ENCODE data around the gene AOC3. TPM values are rescaled to one million over a fixed set of nuclear protein-coding genes. Genes with fewer than 3 reads are reported as not detected.

Gene AOC3
- total RNA-seq, 1 experiment from 2014 or later: 2.8 TPM

DNA sequence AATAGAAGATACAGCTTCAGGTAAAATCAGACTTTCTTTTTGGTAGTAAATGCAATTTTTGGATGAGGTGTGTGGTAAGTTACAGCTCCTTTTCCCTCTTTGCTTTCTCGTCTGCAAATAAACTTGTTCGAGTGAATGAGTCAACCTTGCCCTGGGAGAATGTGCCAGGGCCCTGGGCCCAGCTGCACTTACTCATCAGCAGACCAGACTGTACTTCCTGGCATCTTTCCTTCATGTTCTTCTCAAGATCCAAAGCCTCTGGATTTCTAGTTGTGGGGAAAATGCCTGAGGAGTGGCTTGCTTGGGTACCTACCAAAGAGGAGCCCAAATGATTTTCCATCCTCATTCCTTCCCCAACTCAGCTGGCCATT, 44.2 kb downstream of the AOC3 start:
- WGBS (ENCODE audit: extremely low coverage, insufficient read length, low lambda C conversion rate): no CpG with 5 or more reads among the region's 2 CpGs
- Mint-ChIP-seq H3K27ac (no peak overlapping the region; a peak in 1 of 7 replicates), H3K4me3 (no peak overlapping the region), H3K36me3 (ENCODE audit: insufficient read depth in 1 of 3, low read depth in 3 of 3) (no peaks in the 10 kb centered on the region), H3K9me3 (peaks cover 0 to 2% of the 10 kb centered on the region in 2 experiments; a peak in 1 of 5 replicates), H3K27me3 (ENCODE audit: low read depth) (peaks cover 6% of the 10 kb centered on the region), H3K4me1 (peaks cover 13 to 17% of the 10 kb centered on the region in 2 experiments)
- Histone ChIP-seq H3K18ac (ENCODE audit: insufficient read length, low read depth, low read length) (no peak overlapping the region), H3K14ac (ENCODE audit: insufficient read depth, low read length) (no peak overlapping the region), H2BK120ac (ENCODE audit: low read depth, low read length, poor library complexity, severe bottlenecking) (no peak overlapping the region), H2AFZ (ENCODE audit: low read length) (no peak overlapping the region), H3K79me1 (ENCODE audit: insufficient read depth, low read depth, low read length, poor library complexity, severe bottlenecking) (no peaks in the 10 kb centered on the region), H2AK5ac (ENCODE audit: insufficient read length, low read length) (no peak overlapping the region), H2BK15ac (ENCODE audit: low read depth, low read length) (no peak overlapping the region), H2BK12ac (ENCODE audit: insufficient read length, low read depth, low read length) (no peak overlapping the region), H4K8ac (replicated peaks; ENCODE audit: insufficient read length, low read depth, low read length) (no peak overlapping the region), H4K5ac (ENCODE audit: insufficient read length, low read depth, low read length) (no peak overlapping the region), H2BK20ac (ENCODE audit: low read depth, low read length, poor library complexity, severe bottlenecking) (no peak overlapping the region), H3T11ph (ENCODE audit: low read length) (no peak overlapping the region), H3K23me2 (ENCODE audit: insufficient read length, low read depth, low read length, poor library complexity, severe bottlenecking) (no peaks in the 10 kb centered on the region), H3K23ac (ENCODE audit: insufficient read length, low read depth, low read length) (no peak overlapping the region), H3K27ac (ENCODE audit: insufficient read length, low read depth, low read length) (no peak overlapping the region), H3K9me3 (ENCODE audit: control insufficient read depth, low read depth, low read length) (no peaks in the 10 kb centered on the region), H4K20me1 (ENCODE audit: control insufficient read depth, insufficient read depth, insufficient read length) (no peaks in the 10 kb centered on the region), H3K56ac (ENCODE audit: insufficient read length, low read depth, low read length) (no peak overlapping the region), H3K79me2 (ENCODE audit: insufficient read depth, low read length) (no peaks in the 10 kb centered on the region), H3K27me3 (ENCODE audit: insufficient read depth, low read length) (no peaks in the 10 kb centered on the region), H3K4me1 (ENCODE audit: insufficient read depth, low read length) (no peaks in the 10 kb centered on the region; the same call in 1 of the 2 replicates), H2BK5ac (ENCODE audit: insufficient read length, low read length) (no peak overlapping the region), H4K91ac (ENCODE audit: insufficient read length, low read depth, low read length) (no peak overlapping the region), H3K4ac (ENCODE audit: low read depth, low read length) (no peak overlapping the region), H3K4me2 (ENCODE audit: insufficient read depth, insufficient read length, low read length) (no peak overlapping the region), H3K9ac (ENCODE audit: extremely low read depth, insufficient read length, low read length) (no peak overlapping the region)
- TF ChIP-seq, protein P1, sequence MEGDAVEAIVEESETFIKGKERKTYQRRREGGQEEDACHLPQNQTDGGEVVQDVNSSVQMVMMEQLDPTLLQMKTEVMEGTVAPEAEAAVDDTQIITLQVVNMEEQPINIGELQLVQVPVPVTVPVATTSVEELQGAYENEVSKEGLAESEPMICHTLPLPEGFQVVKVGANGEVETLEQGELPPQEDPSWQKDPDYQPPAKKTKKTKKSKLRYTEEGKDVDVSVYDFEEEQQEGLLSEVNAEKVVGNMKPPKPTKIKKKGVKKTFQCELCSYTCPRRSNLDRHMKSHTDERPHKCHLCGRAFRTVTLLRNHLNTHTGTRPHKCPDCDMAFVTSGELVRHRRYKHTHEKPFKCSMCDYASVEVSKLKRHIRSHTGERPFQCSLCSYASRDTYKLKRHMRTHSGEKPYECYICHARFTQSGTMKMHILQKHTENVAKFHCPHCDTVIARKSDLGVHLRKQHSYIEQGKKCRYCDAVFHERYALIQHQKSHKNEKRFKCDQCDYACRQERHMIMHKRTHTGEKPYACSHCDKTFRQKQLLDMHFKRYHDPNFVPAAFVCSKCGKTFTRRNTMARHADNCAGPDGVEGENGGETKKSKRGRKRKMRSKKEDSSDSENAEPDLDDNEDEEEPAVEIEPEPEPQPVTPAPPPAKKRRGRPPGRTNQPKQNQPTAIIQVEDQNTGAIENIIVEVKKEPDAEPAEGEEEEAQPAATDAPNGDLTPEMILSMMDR (conservative IDR thresholded peaks at IDR 0.05): no peak
- DNase-seq: no peak

All from H9 (cell line).